Sigmoid colon (tissue), 3 donors: ENCODE measurements around the gene ANTXRL.

Source experiments
- CTCF ChIP-seq, 4 experiments: fragments of 450-650 bp in 3 of 4; fragments of 200-600 bp in 1 of 4; IDR thresholded peaks; one replicate each; pipeline ENCODE4 v1.5.1; 2016 to 2019; ENCODE audit warnings: antibody characterized with exemption in 4 of 4, mild to moderate bottlenecking in 3 of 4, moderate library complexity in 2 of 4
- POLR2A ChIP-seq, 2 donors: fragments of 450-650 bp; IDR thresholded peaks; one replicate each; pipeline ENCODE4 v1.6.1; 2016; ENCODE audit warnings: antibody characterized with exemption in 2 of 2, mild to moderate bottlenecking in 2 of 2, moderate library complexity in 2 of 2

GRCh38 chr10:46290101-46290886 lies 3.5 kb downstream of the ANTXRL start:
- TF ChIP-seq POLR2A (IDR thresholded peaks at IDR 0.05) (no peak), CTCF (IDR thresholded peaks at IDR 0.05) (no peak)
